Left hindlimb (tissue), 1 donor: ENCODE results near the gene AGBL1.
A peak's percentile ranks its signal among the peaks of the same experiment; 100 is the strongest.

ENCODE experiments used
- DNase-seq: peaks from one replicate; pipeline ENCODE4 v3.0.0-alpha.2; 2018

Gene AGBL1

DNA sequence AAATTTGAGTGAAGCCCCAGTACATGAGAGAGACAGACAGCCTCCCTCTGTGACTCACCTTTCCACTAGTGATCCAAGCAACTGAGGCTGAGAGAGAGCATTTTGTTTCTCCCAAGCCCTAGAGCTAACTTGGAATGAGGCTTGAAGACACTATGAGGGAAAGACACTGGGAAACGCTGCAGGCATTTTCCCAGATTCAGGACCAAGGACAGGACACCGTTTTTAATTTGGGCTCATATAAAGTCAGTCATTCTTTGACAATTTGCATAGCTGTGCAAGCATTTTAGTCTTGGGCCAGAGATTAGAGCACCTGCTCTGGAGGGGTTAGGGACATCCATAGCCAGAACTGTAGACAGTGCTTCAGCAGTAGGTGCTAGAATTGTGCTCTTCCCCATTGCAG is 249.0 kb downstream of the AGBL1 start:
- no peak for DNase-seq

GRCh38 chr15:86329311-86330013 is 249.8 kb downstream of the AGBL1 start:
- DNase-seq, result no peak

GRCh38 chr15:86333819-86334218 is 254.1 kb downstream of the AGBL1 start:
- DNase-seq, result no peak

DNA sequence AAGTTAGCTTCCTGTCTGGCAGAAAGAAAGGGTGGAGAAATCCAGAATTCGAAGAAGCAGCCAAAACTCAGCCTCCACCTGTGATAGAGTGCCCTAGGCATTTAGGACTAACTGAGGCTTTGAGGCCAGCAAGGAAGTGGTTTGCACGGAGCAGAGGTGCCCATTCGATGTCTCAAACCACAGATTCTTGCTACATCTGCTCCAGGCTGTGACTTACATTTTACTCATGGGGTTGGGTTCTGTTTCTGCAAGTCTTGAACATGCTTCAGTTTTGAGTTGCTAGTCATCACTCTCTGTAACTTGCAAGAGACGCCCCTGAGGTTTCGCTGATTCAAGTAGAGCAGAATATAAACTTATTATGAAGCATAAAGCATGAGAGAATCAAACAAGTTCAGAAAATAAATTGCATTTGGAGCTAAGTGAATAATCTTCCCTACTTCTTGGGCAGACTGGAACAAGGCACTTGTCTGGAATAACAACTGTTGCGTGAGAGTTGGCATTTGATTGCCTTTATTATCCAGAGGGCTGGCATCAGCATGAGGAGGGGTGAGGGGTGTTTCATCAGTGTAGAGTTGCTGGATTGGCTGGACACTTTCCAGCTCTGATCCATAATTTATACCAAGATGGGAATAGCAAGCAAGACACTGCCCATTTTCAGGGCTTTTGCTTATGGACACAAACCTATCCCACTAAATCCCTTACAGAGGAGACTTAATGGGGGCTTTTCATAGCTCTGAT is 256.5 kb downstream of the AGBL1 start:
- DNase-seq, result no peak

GRCh38 chr15:86337071-86337470 is 257.4 kb downstream of the AGBL1 start:
- DNase-seq, result no peak

DNA sequence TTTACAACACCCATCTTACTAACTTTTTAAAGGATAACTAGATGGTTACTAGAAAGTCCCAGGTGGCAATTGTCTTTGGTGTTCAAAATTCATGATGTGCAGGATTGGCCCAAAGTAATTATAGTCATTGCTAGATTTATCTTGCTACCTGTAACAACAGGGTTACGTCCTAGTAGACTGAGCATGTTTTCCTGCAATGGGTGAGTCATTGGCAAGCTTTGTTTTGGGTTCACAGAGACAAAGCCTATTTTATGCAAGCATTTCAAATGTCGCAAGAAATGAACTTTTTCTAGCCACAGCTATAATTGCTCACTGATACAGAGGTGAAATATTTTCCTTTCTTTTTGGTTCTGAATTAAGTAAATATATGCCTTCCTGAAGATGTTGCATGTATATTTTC is 267.6 kb downstream of the AGBL1 start:
- no peak for DNase-seq

DNA sequence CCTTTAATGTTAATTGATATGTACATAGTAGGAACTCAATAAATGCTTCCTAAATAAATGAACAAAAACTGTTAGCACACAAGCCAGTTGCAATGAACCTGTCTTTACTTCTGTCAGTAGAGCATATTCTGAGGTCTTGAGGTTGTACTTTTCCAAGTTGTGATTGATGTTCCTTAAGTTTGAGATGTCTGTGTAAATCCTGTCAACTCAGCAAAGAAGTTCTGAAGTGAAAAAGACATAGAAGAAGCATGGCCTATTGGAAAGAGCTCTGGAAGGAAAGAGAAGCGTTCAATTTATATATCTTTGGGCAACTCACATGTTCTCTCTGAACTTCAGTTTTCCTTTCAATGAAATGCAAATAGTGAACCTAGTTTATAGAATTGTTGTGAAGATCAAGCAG is 269.9 kb downstream of the AGBL1 start:
- DNase-seq, result no peak

- no peak for DNase-seq
Observed at GRCh38 chr15:86353213-86353612, 273.5 kb downstream of the AGBL1 start.

DNA sequence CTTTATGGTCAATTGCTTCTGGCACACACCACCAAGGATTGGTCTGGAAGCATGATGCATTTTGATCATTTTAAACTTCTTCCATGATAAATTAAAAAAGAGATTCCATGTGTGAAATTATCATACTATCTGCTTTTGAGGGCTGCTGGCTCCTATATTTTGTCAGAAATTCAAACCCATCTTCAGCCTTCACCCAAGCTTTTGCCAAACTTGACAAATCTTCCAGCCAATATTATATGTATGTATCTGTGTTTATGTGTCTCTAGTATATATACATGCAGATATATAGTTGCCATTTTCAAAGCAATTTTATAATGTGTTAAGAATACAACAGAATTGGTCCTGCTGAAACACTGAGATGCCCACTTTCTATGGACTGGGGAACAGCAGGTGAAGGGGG is 275.7 kb downstream of the AGBL1 start:
- no peak for DNase-seq

- no peak for DNase-seq
Observed at GRCh38 chr15:86355801-86356200, 276.1 kb downstream of the AGBL1 start.

DNA sequence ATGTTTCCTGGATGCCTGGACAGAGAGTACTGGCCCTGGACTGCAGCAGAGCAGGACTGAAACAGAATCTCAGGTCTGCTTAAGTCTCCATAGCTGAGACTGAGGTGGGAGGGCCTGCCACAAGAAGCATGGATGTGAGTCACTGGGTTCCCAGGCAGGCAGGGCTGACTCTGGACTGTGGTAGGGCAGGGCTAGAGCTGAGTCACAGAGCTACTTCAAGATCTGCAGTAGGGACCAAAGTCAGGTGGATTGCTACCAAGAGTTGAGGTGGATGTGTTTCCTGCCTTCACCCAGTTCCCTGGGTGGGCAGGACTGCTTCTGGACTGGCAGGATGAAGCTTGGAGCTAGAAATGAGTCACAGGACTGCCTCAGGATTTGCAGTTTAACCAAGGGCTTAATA is 282.9 kb downstream of the AGBL1 start:
- DNase-seq, result no peak

DNA sequence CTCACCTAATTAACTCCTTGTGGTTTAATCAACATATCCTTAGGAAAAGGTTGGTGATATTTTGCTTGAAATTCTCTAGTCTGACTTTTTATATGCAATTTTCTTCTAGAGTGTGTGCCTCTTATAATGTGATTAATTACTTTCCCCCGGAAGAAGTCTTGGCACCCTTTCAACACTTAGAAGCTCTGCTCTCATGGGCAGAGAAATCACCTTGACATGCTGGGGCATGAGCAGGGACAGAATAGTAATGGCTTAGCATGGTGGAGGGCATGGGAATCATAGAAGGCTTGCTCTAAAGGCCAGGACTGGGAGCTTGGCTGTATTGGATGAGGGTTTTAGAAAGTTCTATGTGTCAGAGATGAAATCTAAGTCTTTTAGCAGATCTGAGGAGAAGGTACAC is 293.5 kb downstream of the AGBL1 start:
- DNase-seq, result no peak

DNA sequence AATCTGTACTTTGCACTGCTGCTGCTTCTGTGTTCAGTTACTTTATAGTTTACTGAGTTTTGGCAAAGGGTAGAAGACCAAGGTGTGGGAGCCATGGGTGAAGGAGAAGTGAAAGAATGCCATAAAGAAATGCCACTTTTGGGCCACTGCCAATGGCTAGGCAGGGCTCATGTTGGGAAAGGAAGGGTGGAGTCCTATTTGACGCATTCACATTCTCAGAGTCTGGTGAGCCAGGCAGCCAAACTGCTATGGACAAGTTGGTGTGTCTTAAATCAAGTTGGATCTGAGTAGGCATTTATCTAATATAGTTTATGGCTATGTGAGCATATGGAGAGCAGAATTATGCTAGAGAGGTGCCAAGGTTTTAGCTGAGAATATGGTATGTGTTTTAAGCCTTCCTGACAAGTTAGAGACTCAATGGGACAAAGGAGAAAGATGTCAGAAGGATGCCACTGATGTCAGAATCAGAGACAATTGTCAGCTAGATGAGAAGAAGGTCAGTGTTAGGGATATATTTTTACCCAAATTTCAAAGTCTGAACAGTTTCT is 296.1 kb downstream of the AGBL1 start:
- DNase-seq, result no peak

GRCh38 chr15:86377914-86378313 is 298.2 kb downstream of the AGBL1 start:
- DNase-seq, result no peak

DNA sequence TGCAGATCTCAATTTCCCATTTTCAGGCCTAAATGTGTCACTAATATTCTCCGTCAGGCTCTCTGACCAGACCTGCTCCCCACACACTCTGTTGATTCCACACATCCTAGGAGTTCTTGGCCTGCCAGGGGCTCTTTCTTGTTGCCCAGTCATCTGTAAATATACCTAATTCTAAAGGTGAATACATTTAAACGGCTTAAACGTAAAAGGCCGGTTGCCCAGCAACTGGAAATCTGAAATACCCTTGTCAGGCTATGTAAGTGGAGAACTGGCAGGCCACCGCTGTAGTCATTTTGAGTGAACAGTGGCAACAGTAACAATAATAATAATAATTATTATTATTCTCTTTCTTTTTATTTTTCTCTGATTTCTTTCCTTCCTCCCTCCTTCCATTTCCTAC is 302.7 kb downstream of the AGBL1 start:
- DNase-seq, result no peak

DNA sequence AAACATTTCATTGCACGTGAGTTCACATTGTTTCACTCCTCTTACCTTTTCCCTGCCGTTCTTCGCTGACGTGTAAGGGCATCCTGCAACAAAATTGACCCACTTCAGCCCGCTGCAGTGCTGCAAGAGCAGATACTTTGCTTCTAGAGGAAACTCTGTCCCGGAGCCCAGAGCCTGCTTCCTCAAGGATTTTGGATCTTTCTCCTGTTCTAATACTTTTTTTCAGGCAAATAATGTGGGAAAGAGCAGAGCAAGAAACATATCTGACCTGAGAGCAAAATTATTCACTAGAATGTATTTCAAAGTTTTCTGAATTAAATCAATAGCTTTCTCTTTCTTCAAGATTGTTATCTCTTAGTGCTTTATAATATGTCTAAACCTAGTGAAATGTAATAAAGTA is 303.9 kb downstream of the AGBL1 start:
- DNase-seq, result no peak

DNA sequence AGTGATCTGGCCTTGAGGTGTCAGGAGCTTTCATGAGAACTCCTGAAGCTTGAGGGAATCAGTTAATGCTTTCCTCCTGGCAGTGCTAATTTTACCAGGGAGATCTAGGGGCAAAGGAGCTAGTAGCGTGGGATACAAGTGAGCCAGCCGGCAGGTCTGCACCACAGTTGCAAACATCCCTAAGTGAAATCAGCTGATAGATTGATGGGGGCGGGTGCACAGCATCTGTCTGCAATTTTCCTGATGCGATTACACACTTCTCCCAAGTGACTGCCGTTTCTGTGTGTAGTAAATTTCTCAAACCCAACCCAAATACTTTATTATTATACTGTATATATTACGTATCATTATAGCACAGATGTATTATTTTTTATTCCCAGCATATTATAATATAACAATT is 304.5 kb downstream of the AGBL1 start:
- DNase-seq, result peak; percentile 42

DNA sequence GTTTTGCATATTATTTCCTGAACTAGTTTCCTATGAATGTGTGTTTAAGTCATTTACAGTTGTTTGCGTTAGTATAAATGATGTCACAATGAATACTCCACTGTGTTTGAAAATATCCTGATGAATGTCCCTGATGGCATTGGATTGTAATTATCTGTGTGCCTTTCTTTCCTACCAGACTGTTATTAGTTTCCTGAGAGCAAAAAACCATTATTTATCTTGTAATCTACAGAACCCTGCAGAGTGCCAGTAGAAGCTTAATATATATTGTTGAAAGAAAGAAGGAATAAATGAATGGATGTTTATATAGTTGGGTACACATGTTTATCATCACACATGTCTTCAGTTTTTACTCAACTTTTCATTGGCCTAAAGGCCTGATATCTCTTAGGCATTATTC is 312.6 kb downstream of the AGBL1 start:
- no peak for DNase-seq

DNA sequence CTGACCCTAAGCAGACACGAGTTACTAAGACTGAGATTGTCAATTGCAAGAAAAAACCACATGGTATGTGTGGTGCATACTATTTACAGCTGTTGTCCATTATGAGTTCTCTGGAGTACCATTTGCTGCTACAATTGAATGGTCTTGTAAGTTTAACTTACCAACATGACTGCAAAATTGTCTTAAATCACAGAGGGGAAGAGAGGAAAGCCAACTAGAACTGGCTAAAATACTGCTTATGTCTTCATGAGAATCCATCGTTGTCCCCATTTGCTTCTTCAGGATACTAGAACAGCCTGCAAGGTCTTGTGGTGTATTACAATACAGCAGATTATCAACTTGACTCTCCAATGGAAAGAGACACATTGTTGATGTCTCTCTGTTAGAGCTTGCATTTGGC is 313.2 kb downstream of the AGBL1 start:
- DNase-seq, result no peak

DNA sequence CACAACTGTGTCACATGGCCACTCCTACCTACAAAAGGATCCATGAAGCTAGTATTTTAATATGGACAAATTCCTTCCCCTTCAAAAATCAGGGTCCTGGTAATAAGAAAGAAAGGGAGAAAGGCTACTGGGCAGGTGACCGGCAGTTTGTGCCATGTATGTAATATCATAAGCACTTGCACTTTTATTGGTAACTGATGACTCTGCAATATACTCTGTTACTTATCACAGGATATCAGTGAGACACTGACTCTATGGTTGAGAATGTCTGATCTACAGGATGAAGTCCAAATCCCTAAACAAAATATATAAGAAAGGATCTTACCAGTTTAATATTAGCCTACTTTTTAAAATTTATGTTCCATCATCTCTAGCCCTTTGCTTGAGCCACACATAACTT is 315.2 kb downstream of the AGBL1 start:
- DNase-seq, result no peak

- DNase-seq, result peak; percentile 63
Observed at GRCh38 chr15:86399041-86399954, 319.6 kb downstream of the AGBL1 start.

DNA sequence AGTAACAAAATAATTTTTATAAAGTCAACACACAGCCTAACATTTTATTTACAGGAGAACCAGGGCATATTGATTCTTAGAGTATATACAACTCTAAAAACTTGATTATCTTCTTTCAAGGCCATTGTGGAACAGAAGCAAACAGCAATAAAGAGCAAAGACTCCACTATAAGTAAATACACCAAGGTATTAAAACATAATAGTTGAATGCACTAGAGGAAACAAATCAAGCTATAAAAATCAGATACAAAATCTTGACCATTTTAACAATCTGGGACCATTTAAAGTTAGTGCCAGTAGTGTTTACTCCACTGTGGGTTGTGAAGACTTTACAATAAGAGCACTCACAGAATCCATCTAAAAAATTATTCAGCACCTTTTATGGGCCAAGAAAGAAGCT is 323.6 kb downstream of the AGBL1 start:
- DNase-seq, result no peak

DNA sequence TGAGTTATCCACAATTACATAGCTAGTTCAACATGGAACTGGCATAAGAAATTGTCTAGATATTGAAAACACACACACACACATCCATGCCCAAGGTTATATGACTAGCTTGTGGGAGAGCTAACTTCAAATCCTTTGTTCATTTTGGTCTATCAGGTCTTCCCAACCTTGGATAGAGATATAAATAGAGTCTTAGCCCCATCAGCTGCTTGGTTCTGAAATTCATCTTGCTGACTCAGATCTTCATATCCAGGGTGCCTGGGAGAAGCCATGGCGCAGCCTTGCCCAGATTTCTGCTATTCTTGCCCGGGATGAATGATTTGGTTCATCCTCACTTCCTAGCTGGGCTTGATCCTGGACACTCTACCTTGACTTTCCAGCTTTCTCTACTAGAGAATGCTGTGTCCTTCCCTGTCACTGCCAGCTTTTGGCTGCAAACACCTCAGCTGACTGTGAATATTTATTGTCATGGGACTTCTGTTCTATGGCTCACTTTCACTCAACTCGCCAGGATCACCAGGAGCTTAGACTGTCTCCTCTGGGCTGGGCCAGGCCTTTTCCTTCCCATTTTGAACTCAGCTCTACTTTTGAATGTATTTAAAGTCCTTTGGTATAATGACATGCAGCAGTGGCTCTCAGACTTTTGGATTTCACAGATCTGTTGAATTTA is 324.4 kb downstream of the AGBL1 start:
- no peak for DNase-seq
